ENCODE data around the gene PROKR1.
"Not testable (repeated sequence)": the region's sequence is repeated elsewhere in the genome, so short reads cannot be mapped to it uniquely, and the experiment has no call there.

The PROKR1 gene

GRCh38 chr2:68600495-68600894 lies 42.9 kb upstream of the PROKR1 start:
- not testable (repeated sequence) for H3K9ac ChIP-seq (ENCODE audit: low read length); H4K12ac ChIP-seq (ENCODE audit: low read depth, low read length); H3K79me2 ChIP-seq (ENCODE audit: control insufficient read depth, insufficient read depth, low read length, poor library complexity); DNase-seq; H3K79me1 ChIP-seq (ENCODE audit: low read length); H3K27ac ChIP-seq (ENCODE audit: low read depth, low read length); H2AFZ ChIP-seq (ENCODE audit: insufficient read depth, low read length, poor library complexity); H3K23ac ChIP-seq (ENCODE audit: low read length); H3K9me3 ChIP-seq (ENCODE audit: insufficient read depth, low read depth, low read length); H3K27me3 ChIP-seq (ENCODE audit: insufficient read depth, low read length); H3K4me2 ChIP-seq (ENCODE audit: low read length); H3K4me3 ChIP-seq (ENCODE audit: low read depth, low read length); H3K14ac ChIP-seq (ENCODE audit: low read length); H3K4me1 ChIP-seq (ENCODE audit: control insufficient read depth in 1 of 2, insufficient read depth in 2 of 2, low read length in 2 of 2); H3K36me3 ChIP-seq (ENCODE audit: control insufficient read depth in 1 of 2, insufficient read depth in 2 of 2, low read length in 2 of 2); H3K18ac ChIP-seq (ENCODE audit: low read length); H2BK120ac ChIP-seq (ENCODE audit: insufficient read depth, low read length, poor library complexity); H2BK5ac ChIP-seq (ENCODE audit: low read depth, low read length, poor library complexity); H2BK12ac ChIP-seq (ENCODE audit: low read length); H2AK5ac ChIP-seq (ENCODE audit: low read length); H4K91ac ChIP-seq (ENCODE audit: low read depth, low read length); H4K8ac ChIP-seq (ENCODE audit: low read depth, low read length); H3K4ac ChIP-seq (ENCODE audit: low read depth, low read length)
- WGBS (ENCODE audit: extremely low coverage, insufficient coverage, insufficient read length) = no CpG with 5 or more reads among the region's 3 CpGs

GRCh38 chr2:68603059-68603458 lies 40.3 kb upstream of the PROKR1 start:
- H3K27ac ChIP-seq (ENCODE audit: low read depth, low read length) = no peak overlapping the region
- WGBS (ENCODE audit: extremely low coverage, insufficient coverage, insufficient read length) = no CpG with 5 or more reads among the region's 1 CpG
- no peak overlapping the region for H2BK120ac ChIP-seq (ENCODE audit: insufficient read depth, low read length, poor library complexity)
- H2BK12ac ChIP-seq (ENCODE audit: low read length) = no peak overlapping the region
- H3K9me3 ChIP-seq (ENCODE audit: insufficient read depth, low read depth, low read length) = no peaks in the 10 kb centered on the region
- no peak overlapping the region for H3K4me3 ChIP-seq (ENCODE audit: low read depth, low read length)
- H4K12ac ChIP-seq (ENCODE audit: low read depth, low read length) = no peak overlapping the region
- H3K4me1 ChIP-seq (ENCODE audit: control insufficient read depth in 1 of 2, insufficient read depth in 2 of 2, low read length in 2 of 2) = no peaks in the 10 kb centered on the region
- no peak overlapping the region for H3K4ac ChIP-seq (ENCODE audit: low read depth, low read length)
- no peaks in the 10 kb centered on the region for H3K36me3 ChIP-seq (ENCODE audit: control insufficient read depth in 1 of 2, insufficient read depth in 2 of 2, low read length in 2 of 2)
- no peak overlapping the region for H3K23ac ChIP-seq (ENCODE audit: low read length)
- no peak overlapping the region for H2AK5ac ChIP-seq (ENCODE audit: low read length)
- no peak for DNase-seq
- no peak overlapping the region for H3K9ac ChIP-seq (ENCODE audit: low read length)
- no peaks in the 10 kb centered on the region for H3K79me1 ChIP-seq (ENCODE audit: low read length)
- H4K8ac ChIP-seq (ENCODE audit: low read depth, low read length) = no peak overlapping the region
- no peaks in the 10 kb centered on the region for H3K27me3 ChIP-seq (ENCODE audit: insufficient read depth, low read length)
- H3K18ac ChIP-seq (ENCODE audit: low read length) = no peak overlapping the region
- no peaks in the 10 kb centered on the region for H3K79me2 ChIP-seq (ENCODE audit: control insufficient read depth, insufficient read depth, low read length, poor library complexity)
- no peak overlapping the region for H2AFZ ChIP-seq (ENCODE audit: insufficient read depth, low read length, poor library complexity)
- no peak overlapping the region for H3K4me2 ChIP-seq (ENCODE audit: low read length)
- no peak overlapping the region for H4K91ac ChIP-seq (ENCODE audit: low read depth, low read length)
- no peak overlapping the region for H2BK5ac ChIP-seq (ENCODE audit: low read depth, low read length, poor library complexity)
- no peak overlapping the region for H3K14ac ChIP-seq (ENCODE audit: low read length)

- Histone ChIP-seq H3K27ac (ENCODE audit: low read depth, low read length) (no peak overlapping the region), H2AK5ac (ENCODE audit: low read length) (no peak overlapping the region), H3K79me2 (ENCODE audit: control insufficient read depth, insufficient read depth, low read length, poor library complexity) (no peaks in the 10 kb centered on the region), H3K79me1 (ENCODE audit: low read length) (no peaks in the 10 kb centered on the region), H3K4me2 (ENCODE audit: low read length) (no peak overlapping the region), H4K91ac (ENCODE audit: low read depth, low read length) (no peak overlapping the region), H3K23ac (ENCODE audit: low read length) (no peak overlapping the region), H2BK5ac (ENCODE audit: low read depth, low read length, poor library complexity) (no peak overlapping the region), H3K4me1 (ENCODE audit: control insufficient read depth in 1 of 2, insufficient read depth in 2 of 2, low read length in 2 of 2) (no peaks in the 10 kb centered on the region), H2BK120ac (ENCODE audit: insufficient read depth, low read length, poor library complexity) (no peak overlapping the region), H3K9ac (ENCODE audit: low read length) (no peak overlapping the region), H2AFZ (ENCODE audit: insufficient read depth, low read length, poor library complexity) (no peak overlapping the region), H2BK12ac (ENCODE audit: low read length) (no peak overlapping the region), H3K27me3 (ENCODE audit: insufficient read depth, low read length) (no peaks in the 10 kb centered on the region), H3K4me3 (ENCODE audit: low read depth, low read length) (no peak overlapping the region), H3K18ac (ENCODE audit: low read length) (no peak overlapping the region), H3K4ac (ENCODE audit: low read depth, low read length) (no peak overlapping the region), H4K12ac (ENCODE audit: low read depth, low read length) (no peak overlapping the region), H4K8ac (ENCODE audit: low read depth, low read length) (no peak overlapping the region), H3K14ac (ENCODE audit: low read length) (no peak overlapping the region), H3K36me3 (ENCODE audit: control insufficient read depth in 1 of 2, insufficient read depth in 2 of 2, low read length in 2 of 2) (no peaks in the 10 kb centered on the region), H3K9me3 (ENCODE audit: insufficient read depth, low read depth, low read length) (no peaks in the 10 kb centered on the region)
- no CpG with 5 or more reads among the region's 3 CpGs for WGBS (ENCODE audit: extremely low coverage, insufficient coverage, insufficient read length)
- DNase-seq = no peak
These were observed 39.3 kb upstream of the PROKR1 start for GRCh38 chr2:68604077-68604476.

GRCh38 chr2:68605939-68606338 lies 37.4 kb upstream of the PROKR1 start:
- Histone ChIP-seq H3K9me3 (ENCODE audit: insufficient read depth, low read depth, low read length) (no peaks in the 10 kb centered on the region), H3K79me2 (ENCODE audit: control insufficient read depth, insufficient read depth, low read length, poor library complexity) (no peaks in the 10 kb centered on the region), H2AFZ (ENCODE audit: insufficient read depth, low read length, poor library complexity) (no peak overlapping the region), H2BK12ac (ENCODE audit: low read length) (no peak overlapping the region), H3K23ac (ENCODE audit: low read length) (no peak overlapping the region), H4K8ac (ENCODE audit: low read depth, low read length) (no peak overlapping the region), H3K4me3 (ENCODE audit: low read depth, low read length) (no peak overlapping the region), H3K4me2 (ENCODE audit: low read length) (no peak overlapping the region), H4K91ac (ENCODE audit: low read depth, low read length) (no peak overlapping the region), H3K14ac (ENCODE audit: low read length) (no peak overlapping the region), H2BK5ac (ENCODE audit: low read depth, low read length, poor library complexity) (no peak overlapping the region), H3K27ac (ENCODE audit: low read depth, low read length) (no peak overlapping the region), H3K36me3 (ENCODE audit: control insufficient read depth in 1 of 2, insufficient read depth in 2 of 2, low read length in 2 of 2) (no peaks in the 10 kb centered on the region), H2BK120ac (ENCODE audit: insufficient read depth, low read length, poor library complexity) (no peak overlapping the region), H2AK5ac (ENCODE audit: low read length) (no peak overlapping the region), H4K12ac (ENCODE audit: low read depth, low read length) (no peak overlapping the region), H3K79me1 (ENCODE audit: low read length) (no peaks in the 10 kb centered on the region), H3K9ac (ENCODE audit: low read length) (no peak overlapping the region), H3K4me1 (ENCODE audit: control insufficient read depth in 1 of 2, insufficient read depth in 2 of 2, low read length in 2 of 2) (no peaks in the 10 kb centered on the region), H3K4ac (ENCODE audit: low read depth, low read length) (no peak overlapping the region), H3K27me3 (ENCODE audit: insufficient read depth, low read length) (no peaks in the 10 kb centered on the region), H3K18ac (ENCODE audit: low read length) (no peak overlapping the region)
- WGBS (ENCODE audit: extremely low coverage, insufficient coverage, insufficient read length) = no CpG with 5 or more reads among the region's 1 CpG
- no peak for DNase-seq
